GM18873 (cell line): ENCODE data around the gene ZDHHC18.
A peak's percentile ranks its signal among the peaks of the same experiment; 100 is the strongest.
"Not testable (repeated sequence)": the region's sequence is repeated elsewhere in the genome, so short reads cannot be mapped to it uniquely, and the experiment has no call there.

Source experiments
- ATAC-seq: cut with Tn5 transposase; IDR thresholded peaks from one replicate; pipeline ENCODE4 v1.9.1; 2021; ENCODE audit warnings: mild to moderate bottlenecking, moderate library complexity, moderate number of reproducible peaks; ENCODE audit not compliant: unreplicated experiment, low FRiP score

The ZDHHC18 gene

DNA sequence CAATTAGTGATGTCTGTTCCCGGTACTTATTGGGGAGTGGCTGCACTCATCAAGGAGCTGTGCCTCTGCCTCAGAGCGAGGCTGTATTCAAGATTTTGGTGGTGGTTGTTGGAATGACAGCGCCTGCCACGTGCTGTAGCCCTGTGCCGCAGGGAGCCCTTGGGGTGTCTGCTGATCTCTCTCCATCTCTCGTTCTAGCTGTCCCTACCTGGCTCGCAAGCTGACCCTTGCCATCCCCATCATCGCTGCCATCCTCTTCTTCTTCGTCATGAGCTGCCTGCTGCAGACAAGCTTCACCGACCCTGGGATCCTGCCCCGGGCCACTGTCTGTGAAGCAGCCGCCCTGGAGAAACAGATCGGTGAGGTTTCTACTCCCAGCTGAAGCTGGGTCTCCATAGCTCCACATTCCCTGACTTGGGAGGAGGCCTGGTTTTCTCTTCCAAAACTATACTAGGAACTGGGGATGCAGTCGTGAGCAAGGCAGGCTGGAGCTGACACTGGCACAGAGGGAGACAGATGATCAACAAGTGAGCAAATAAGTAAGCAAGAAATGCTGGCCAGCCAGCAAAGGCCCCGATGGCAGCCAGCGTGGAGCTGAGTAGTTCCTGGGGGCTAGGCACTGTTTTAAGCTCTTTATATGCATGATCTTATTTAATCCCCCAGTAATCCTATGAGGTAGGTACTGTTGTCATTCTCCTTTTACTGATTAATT is 5.9 kb downstream of the ZDHHC18 start:
- ATAC-seq: no peak

GRCh38 chr1:26833432-26834405 is 7.2 kb downstream of the ZDHHC18 start:
- ATAC-seq: peak; percentile 71

- not testable (repeated sequence) for ATAC-seq
These were observed 11.2 kb downstream of the ZDHHC18 start for GRCh38 chr1:26837665-26838064.

DNA sequence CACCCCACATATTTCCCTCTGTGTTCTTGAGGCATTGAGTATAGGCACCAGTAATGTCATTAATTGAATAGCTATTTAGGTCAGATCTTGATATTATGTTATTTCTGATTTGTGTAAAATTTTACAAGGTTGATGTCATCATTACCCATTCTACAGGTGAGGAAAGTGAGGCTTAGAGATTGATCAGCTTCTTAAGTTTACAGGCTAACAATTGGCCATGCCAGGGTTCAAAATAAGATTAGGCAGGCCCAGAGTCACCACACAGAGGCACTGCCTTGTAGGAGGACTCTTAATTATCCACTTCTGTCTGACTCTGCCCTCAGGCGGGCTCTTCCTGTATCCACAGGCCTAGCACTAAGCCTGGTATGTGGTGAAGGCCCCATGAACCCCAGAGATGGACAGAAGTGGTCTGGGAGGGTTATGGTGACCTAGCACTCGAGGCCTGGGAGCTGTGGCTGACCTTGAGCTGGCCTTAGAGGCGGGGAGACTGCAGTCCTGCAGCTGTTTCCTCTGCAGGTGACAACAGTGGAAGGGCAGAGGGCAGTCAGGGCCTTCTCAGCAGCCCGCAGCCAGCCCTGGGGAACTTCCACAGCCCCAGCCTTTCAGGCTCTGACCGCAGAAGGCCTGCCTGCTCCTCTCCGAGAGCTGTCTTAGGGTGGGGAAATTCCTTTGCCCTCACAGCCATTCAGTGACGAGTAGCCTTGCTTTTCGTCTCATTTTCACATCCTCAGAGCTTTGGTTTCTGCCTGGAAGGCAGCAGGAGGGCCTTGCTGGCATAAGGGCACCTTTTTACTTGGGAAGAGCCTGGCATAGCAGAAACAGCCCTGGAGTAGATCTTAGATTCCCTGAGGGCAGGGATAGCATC is 12.2 kb downstream of the ZDHHC18 start:
- peak; percentile 88 for ATAC-seq

DNA sequence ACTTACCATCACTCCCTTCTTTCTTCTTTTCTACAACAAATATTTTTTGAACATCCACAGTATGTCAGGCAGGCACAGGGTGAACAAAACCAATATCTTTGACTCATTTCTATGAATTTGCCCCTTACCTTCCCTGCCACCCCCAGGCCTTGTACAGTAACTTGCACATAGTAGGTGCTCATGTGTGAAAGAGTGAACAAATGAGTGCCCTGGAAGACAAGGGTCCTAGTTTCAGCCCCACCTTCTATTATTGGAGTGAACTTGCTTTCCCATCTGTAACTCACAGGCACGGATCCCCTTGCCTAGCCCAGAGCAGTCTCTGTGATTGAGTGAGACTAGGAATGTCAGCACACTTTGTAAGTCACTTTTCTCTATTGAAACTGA is 12.8 kb downstream of the ZDHHC18 start:
- no peak for ATAC-seq

GRCh38 chr1:26839779-26840178 is 13.3 kb downstream of the ZDHHC18 start:
- no peak for ATAC-seq

GRCh38 chr1:26844424-26845196 is 18.1 kb downstream of the ZDHHC18 start:
- no peak for ATAC-seq

DNA sequence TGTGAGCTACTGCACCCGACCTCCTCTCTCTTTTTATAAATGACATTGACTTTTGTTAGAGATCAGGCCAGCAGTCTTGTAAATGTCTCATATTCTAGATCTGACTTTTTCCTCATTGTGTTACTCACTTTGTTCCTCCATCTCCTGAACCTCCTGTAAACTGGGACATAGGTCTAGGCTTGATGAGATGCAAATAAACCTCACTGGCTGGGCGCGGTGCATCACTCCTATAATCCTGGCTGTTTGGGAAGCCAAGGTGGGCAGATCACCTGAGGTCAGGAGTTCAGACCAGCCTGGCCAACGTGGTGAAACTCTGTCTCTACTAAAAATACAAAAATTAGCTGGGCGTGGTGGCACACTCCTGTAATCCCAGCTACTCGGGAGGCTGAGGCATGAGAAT is 21.3 kb downstream of the ZDHHC18 start:
- not testable (repeated sequence) for ATAC-seq

DNA sequence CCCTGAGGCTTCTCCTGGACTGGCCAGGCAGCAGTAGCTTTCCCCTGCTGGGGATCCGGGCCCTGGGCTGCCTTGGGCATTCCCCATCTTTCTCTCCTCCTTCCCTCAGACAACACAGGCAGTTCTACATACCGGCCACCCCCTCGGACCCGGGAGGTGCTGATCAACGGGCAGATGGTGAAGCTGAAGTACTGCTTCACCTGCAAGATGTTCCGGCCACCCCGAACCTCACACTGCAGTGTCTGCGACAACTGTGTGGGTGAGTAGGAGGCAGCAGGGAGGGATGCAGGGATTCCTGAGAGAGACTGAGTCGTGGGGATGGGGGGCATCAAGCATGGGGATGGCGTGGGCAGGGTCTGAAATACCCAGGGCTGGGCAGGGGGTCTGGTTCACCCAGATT is 22.0 kb downstream of the ZDHHC18 start:
- ATAC-seq: no peak

DNA sequence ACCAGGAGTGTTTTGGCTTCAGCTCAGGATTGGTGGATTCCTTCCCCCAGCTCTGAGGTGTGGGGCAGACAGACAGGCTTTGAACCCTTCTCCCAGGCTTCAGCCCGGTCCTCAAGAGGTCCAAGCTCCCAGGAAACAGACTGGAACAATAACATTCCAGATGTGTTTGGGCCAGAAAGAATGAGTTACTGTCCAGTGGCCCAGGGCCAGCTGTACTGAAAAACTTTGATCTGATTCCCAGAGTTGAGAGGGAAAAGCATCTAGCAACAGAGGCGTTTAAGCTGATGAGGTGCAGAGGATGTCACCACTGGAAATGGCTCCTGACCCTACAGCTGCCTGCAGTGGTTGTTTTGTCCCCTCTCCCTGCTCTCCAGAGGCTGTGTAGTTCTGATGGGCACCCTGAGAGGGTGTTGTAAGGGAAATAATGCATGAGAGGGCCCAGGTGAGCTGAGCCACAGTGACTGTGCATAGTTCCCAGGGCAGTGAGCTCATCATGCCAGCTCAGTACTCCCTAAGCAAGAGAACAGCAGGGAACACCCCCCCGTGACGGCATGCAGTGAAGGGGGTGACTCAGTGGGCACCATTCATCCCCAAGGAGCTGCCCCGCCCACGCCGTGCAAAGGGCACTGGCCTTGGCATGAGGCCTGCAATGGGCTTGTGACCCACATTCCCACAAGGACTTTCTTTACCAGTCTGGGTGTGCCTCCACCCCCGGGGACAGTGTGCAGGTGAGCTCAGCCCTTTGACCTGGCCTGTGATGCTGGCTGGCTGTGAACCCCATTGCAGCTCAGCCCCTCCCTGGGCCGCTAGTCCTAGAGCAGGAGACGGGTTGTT is 22.7 kb downstream of the ZDHHC18 start:
- ATAC-seq: no peak

DNA sequence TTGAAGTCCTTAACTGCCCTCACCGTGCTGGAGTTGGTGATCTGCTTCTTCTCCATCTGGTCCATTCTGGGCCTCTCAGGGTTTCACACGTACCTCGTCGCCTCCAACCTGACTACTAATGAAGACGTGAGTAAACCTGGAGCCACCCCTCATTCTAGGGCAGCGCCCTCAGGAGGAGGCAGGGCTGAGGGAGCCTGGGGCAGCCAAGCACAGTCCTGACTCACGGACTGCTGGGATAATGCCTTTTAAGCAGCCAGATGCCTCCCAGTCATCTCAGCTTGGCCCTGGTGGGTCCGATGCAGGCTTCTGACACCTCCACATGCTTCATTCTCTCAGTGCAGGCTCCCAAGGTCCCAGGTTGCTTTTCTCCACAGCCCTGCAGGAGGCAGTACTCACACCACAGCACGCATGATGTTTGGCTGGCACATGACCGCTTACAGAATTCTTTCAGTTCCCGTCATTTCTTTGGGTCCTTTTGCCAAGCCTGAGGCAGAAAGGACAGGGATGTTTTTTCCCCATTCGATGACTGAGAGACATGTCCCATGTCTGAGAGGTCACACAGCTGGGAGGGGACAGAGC is 24.7 kb downstream of the ZDHHC18 start:
- no peak for ATAC-seq

DNA sequence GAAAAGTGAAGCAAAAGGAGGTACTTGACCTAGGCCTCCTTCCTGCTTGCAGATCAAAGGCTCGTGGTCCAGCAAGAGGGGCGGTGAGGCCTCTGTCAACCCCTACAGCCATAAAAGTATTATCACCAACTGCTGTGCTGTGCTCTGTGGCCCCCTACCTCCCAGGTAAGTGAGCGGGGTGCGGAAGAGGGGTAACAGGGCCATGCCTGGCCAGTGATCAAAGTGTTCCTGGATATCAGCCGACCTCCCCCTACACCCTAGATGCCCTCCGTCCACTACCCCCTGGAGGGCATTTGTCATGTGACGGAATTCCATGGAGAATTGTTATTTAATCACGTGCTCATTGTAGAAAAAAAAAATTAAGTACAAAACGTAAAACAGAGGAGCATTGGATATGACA is 26.2 kb downstream of the ZDHHC18 start:
- no peak for ATAC-seq

- no peak for ATAC-seq
These were observed 26.7 kb downstream of the ZDHHC18 start for GRCh38 chr1:26853156-26853555.

DNA sequence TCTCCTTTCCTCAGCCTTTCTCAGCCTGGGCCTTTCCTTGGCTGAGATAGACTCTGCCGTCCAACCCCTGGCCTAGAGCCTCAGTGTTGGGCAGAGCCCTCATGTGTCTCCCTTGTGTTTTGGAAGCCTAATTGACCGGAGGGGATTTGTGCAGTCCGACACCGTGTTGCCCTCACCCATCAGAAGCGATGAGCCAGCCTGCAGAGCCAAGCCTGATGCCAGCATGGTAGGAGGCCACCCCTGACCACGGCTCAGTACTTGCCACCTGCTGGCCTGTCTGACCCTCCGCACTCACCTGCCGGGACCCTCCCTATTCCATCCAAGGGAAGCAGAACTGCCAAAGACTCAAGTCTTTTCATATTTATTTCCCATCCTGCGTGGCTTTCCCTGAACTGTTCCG is 27.1 kb downstream of the ZDHHC18 start:
- ATAC-seq: no peak

DNA sequence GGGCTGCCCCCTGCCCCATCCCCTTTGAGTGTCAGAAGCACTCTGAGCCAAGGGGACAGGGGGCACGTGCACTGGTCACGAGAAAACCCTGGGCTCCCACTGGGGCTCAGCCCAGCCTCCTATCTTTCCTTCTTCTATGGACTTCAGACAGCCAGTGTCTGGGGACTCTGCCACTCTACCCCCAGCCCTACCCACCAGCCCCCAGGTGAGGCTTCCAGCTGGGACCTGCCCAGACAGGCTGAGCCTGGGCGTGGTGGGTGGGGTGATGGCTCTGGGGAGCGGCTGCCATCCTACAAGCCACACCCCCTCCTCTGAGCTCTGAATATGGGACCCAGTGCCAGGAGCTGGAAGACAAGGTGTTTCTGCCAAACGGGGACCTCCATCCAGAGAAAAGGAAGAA is 28.4 kb downstream of the ZDHHC18 start:
- no peak for ATAC-seq

- no peak for ATAC-seq
These were observed 29.1 kb downstream of the ZDHHC18 start for GRCh38 chr1:26855636-26856035.

DNA sequence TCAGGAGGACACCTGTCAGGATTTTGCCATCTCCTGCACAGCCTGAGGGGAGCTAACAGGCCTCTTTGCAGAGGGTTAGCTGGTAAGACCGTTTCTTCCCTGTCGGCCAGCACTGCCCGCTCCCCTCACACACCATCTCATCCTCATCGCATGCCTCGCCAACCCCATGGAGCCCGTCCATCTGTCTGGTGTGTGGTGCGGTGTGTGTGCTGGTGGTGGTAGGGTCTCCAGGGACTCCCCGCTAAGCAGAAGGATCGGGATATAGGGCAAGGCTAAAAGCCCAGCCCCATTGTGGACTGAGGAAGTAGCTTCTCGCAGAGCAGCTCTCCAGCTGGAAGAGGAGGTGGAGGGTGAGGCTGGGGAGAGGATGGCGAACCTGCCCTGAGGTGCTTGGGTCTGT is 29.7 kb downstream of the ZDHHC18 start:
- no peak for ATAC-seq

DNA sequence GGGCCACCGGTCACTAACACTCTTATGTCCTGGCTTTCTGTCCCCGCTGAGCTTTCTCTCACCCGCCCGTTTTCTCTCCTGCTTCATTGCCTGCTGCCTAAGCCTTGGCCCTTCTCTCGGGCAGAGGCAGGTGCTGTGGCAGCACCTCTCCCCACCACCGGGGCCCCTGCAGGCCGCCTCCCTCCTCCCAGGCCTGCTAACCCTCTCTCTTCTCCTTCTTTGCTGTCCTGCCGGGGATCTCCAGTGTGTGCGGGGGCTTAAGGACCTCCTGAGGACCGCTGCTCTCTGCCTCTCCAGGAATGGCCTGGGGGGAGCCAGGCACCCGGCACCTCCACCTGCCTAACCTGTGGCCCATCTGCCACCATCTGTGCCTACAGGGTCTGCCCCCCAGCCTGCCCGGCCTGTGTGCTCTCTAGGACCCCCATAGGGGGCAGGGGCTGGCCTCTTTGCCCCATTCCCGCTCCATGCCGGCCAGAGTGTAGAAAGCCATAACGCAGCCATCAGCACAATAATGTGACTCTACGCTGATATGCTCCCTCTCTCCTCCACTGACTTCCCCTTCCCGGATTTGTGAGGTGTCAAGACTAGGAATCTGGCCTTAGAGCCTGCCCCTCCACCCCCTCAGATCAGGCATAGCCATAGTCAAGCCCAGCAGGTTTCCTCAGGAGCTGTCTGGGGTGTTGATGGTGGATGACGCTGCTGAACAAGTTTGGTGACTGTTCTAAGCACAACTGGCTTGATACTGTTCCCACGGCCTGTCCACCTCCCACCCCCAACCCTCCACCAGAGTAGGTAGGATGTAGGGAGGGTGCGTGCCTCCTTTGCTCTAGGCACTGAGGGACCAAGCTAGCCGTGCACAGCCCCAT is 30.3 kb downstream of the ZDHHC18 start:
- no peak for ATAC-seq
